AG10803 (cell line): ENCODE results near the gene LAMC3.
"Not testable (repeated sequence)": the region's sequence is repeated elsewhere in the genome, so short reads cannot be mapped to it uniquely, and the experiment has no call there.

Source experiments
- DNase-seq: peaks from one replicate; pipeline ENCODE4 v3.0.0; 2010; ENCODE audit warnings: low read depth
- H3K4me3 ChIP-seq: 2 replicates; pipeline ENCODE4 v1.5.1; 2011; ENCODE audit warnings: mild to moderate bottlenecking, low read length, control low read depth
- CTCF ChIP-seq: conservative IDR thresholded peaks from 2 replicates; pipeline ENCODE4 v1.5.1; 2011; ENCODE audit warnings: mild to moderate bottlenecking, low read length, control low read depth, inconsistent platforms

LAMC3 gene

DNA sequence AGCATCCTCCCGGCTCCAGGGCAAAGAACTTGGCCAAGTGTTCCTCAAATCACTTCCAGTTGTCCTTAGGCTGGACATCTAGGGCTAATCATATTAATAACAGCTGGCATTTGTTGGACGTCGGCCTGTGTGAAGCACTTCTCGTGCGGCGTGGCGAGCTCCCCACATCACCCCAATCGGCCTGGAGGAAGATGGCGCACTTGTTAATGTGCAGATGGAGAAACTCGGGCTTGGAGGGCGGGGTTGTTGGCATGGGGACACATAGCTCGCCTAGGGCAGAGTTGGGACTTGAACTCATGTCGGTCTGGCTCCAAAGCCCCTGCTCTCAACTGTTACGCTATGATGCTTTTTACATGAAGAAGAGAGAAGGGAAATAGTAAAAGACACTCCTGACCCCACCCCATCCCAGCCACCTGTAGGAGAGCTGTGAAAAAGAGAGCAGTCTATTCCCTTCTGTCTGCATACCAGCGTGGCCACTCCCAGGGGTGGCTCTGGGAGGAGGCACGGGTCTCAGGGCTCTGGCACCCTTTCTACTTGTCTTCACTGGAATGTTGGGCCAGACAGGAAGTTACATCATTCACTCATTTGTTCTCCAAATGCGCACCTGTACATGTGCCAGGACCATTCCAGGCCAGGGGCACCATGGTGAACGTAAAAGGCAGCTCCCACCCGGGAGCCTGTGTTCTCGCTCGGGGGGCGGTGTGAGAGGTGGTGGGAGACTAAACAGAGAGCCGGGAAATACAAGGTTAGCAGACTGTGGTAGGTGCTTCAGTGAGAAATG, 103.6 kb downstream of the LAMC3 start:
- DNase-seq: no peak
- no peak overlapping the region for H3K4me3 ChIP-seq
- TF ChIP-seq CTCF: no peak

- no peak for DNase-seq
- TF ChIP-seq CTCF: no peak
- H3K4me3 ChIP-seq: no peak overlapping the region
Measured at GRCh38 chr9:131113655-131114054, 104.7 kb downstream of the LAMC3 start.

DNA sequence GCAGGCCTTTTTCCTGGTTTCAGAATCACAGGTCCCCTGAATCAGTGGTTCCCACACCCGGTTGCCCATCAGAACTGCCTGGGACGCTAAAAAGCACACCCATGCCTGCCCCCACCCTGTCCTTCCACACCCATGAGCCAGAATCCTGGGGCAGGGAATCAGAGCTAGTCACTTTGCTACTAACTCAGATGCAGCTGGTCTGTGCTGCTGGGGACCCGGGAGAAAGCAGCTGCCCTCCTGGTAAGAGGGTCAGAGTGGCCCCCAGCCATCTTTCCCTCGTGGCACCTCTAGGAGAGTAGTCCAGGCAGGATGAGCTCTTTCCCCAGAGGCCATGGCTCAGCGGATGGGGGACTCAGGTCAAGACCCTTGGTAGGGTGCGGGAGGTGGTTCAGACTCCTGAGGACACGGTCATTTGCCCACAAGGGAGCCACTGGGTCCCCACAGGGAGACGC, 105.1 kb downstream of the LAMC3 start:
- DNase-seq: no peak
- no peak overlapping the region for H3K4me3 ChIP-seq
- no peak for TF ChIP-seq CTCF

DNA sequence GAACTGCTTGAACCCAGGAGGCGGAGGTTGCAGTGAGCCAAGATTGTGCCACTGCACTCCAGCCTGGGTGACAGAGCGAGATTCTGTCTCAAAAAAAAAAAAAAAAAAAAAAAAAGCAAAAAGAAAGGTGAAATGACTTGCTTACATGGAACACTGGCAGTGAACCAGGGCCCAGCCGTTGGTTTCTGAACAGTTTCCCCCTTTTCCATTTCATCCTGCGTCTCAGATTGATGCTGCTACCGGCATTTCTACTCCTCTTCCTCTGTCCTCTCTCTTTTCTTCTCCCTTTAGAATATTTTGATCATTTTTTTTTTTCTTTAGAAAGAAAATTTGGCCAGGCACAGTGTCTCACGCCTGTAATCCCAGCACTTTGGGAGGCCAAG, 106.4 kb downstream of the LAMC3 start:
- not testable (repeated sequence) for DNase-seq, H3K4me3 ChIP-seq

DNA sequence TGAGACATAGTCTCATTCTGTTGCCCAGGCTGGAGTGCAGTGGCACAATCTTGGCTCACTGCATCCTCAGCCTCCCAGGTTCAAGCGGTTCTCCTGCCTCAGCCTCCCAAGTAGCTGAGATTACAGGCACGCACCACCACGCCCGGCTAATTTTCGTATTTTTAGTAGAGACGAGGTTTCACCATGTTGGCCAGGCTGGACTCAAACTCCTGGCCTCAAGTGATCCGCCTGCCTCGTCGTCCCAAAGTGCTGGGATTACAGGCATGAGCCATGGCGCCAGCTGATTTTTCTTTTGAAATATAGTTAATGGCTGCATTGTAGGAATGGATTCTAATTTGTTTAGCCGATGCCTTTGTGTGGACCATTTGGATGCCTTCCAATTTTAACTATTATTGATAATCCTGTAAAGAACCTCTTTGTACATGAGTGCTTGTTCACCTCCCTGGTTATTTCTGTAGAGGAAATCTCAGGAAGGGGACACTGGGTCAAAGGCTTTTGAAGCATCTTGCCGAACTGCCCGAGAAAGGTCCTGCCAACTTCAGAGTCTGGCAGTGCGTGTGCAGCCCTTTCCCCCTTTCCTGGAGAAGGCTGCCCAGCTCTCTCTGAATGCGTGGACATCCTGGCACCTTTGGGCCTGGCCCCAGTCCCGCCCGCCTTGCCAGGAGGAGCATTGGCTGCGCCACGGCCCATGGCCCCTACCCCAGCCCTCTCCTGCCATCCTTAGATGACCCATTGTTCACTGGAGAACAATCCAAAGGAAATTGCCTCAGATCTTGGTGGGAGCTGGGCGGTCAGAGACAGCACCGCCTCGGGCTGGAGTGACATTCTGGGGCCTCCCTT, 107.5 kb downstream of the LAMC3 start:
- DNase-seq: no peak
- H3K4me3 ChIP-seq: no peak overlapping the region
- no peak for TF ChIP-seq CTCF

DNA sequence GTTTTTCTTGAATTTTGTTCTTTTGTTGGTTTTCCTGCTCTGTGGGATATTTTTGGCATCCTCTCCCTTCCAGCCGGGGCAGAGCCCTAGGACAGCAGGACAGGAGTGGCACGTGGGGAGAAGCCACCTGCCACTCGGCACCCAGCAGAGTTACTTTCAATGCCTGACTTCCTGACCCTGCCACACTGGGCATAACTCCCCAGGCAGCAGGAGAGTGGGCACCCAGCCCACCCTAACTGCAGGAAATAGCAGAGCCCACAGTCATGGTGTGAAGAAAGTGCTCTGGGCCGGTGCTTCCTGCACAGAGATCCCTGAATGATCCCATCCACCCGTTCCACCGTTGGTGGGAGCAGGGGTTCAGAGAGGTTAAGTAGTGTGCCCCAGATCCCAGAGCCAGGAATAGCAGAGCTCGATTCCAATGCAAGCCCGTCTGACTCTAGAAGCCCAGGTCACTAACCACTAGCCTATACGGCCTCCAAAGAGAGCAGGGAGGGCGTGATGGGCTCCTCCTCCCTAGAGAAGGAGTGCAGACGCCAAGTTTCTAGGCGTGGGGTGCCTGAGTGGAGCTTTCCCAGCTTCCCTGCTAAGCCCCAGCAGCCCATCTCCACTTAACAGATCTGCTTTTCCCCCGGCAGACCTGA, 108.3 kb downstream of the LAMC3 start:
- no peak overlapping the region for H3K4me3 ChIP-seq
- TF ChIP-seq CTCF: no peak
- no peak for DNase-seq

- H3K4me3 ChIP-seq: no peak overlapping the region
- TF ChIP-seq CTCF: no peak
Measured at GRCh38 chr9:131117762-131118145, 108.8 kb downstream of the LAMC3 start.

More at GRCh38 chr9:131117762-131118145, 108.8 kb downstream of the LAMC3 start:
- DNase-seq: no peak
